Psoas muscle (tissue), 8 donors: ENCODE results near the gene SEMA7A. TPM values are rescaled to one million over a fixed set of nuclear protein-coding genes. Genes with fewer than 3 reads are reported as not detected.
A peak's percentile ranks its signal among the peaks of the same experiment; 100 is the strongest.
"Not testable (repeated sequence)": the region's sequence is repeated elsewhere in the genome, so short reads cannot be mapped to it uniquely, and the experiment has no call there.

Experiments
- ATAC-seq, 4 donors: fragments of 200-7000 bp; cut with Tn5 transposase; one replicate each; pipeline ENCODE4 v1.9.1; 2020; ENCODE audit warnings: moderate library complexity in 3 of 4, mild to moderate bottlenecking in 2 of 4
- DNase-seq, 2 donors: peaks; one replicate each; pipeline ENCODE4 v3.0.0-alpha.2; 2020
- H3K27ac ChIP-seq: fragments of 200-600 bp; one replicate; pipeline ENCODE4 v1.8.0; 2022
- H3K27me3 ChIP-seq, 3 donors: fragments of 200-600 bp in 1 of 3; one replicate each; pipeline versions ENCODE4 v1.6.1 to v1.8.0; 2013 to 2022; ENCODE audit warnings: low read length in 2 of 3, mild to moderate bottlenecking in 2 of 3, moderate library complexity in 1 of 3; ENCODE audit not compliant: insufficient read depth in 3 of 3
- H3K36me3 ChIP-seq, 2 donors: fragments of 200-600 bp in 1 of 2; one replicate each; pipeline versions ENCODE4 v1.6.1 to v1.8.0; 2013 to 2022; ENCODE audit warnings: low read depth in 1 of 2, mild to moderate bottlenecking in 1 of 2, moderate library complexity in 1 of 2; ENCODE audit not compliant: insufficient read depth in 1 of 2
- H3K4me1 ChIP-seq: fragments of 200-600 bp; one replicate; pipeline ENCODE4 v1.8.0; 2022
- H3K4me3 ChIP-seq: fragments of 200-600 bp; one replicate; pipeline ENCODE4 v1.8.0; 2022; ENCODE audit warnings: mild to moderate bottlenecking
- H3K9me3 ChIP-seq: fragments of 200-600 bp; one replicate; pipeline ENCODE4 v1.8.0; 2022
- WGBS, 3 donors: extraction: QIAGEN DNeasy Blood & Tissue Kit; methylation state at CpG; one replicate each; pipeline versions ENCODE4 v1.1.6 to v1.1.7; 2013; 5-methylcytosine and 5-hydroxymethylcytosine counted together
- intact Hi-C, 2 donors: fragments of 100-400 bp; cut with DNase I; formaldehyde crosslinking; loops; one replicate each; pipeline versions ENCODE4 v1.11.0 to v1.14.2; 2022
- long read RNA-seq, 2 donors: library from polyadenylated mRNA; unstranded; transcript quantifications; one replicate each; pipeline ENCODE4 v2.0.0, GENCODE V29; 2021
- polyA plus RNA-seq, 3 donors: library from polyadenylated mRNA; stranded (reverse); fragments of 200-250 nt; gene quantifications; one replicate each; pipeline ENCODE4 v1.2.3, GENCODE V29; 2013
- total RNA-seq, 4 donors: library from RNA; stranded (reverse); fragmentation: NEBNext Ultra II Directional in 2 of 4; extraction: Animal tissue kit (Norgen Biotek cat#: 25700) in 2 of 4; gene quantifications; one replicate each; pipeline versions ENCODE4 v1.2.1 to v1.2.4, GENCODE V29; 2021 to 2023
- TF ChIP-seq, protein P1 (sequence below): fragments of 200-600 bp; IDR thresholded peaks from one replicate; pipeline ENCODE4 v1.8.0; 2022; ENCODE audit warnings: antibody characterized with exemption
- donor health status: healthy with polysubstance abuse.
- donor health status: DM: no; HTN: no; CAD: no; lungs with moderate emphysema.
- donor health status: Bipolar disorder and iron deficiency.
- donor health status: healthy.
- donor health status: DM: yes; HTN: yes; CAD: no.
- donor health status: DM: no; HTN: no; CAD: no.
- donor health status: DM: no; HTN: no; CAD: no.
- donor health status: DM: yes; HTN: yes; CAD: no.

SEMA7A gene, protein sequence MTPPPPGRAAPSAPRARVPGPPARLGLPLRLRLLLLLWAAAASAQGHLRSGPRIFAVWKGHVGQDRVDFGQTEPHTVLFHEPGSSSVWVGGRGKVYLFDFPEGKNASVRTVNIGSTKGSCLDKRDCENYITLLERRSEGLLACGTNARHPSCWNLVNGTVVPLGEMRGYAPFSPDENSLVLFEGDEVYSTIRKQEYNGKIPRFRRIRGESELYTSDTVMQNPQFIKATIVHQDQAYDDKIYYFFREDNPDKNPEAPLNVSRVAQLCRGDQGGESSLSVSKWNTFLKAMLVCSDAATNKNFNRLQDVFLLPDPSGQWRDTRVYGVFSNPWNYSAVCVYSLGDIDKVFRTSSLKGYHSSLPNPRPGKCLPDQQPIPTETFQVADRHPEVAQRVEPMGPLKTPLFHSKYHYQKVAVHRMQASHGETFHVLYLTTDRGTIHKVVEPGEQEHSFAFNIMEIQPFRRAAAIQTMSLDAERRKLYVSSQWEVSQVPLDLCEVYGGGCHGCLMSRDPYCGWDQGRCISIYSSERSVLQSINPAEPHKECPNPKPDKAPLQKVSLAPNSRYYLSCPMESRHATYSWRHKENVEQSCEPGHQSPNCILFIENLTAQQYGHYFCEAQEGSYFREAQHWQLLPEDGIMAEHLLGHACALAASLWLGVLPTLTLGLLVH
- total RNA-seq (1 to 10 TPM in 3 of 4 donors, under 1 TPM in 1; 0.71 to 2.0 (median 1.5) TPM), polyA plus RNA-seq (1 to 10 TPM in 1 of 3 donors, under 1 TPM in 2; 0.44 to 1.2 (median 0.46) TPM)
- long read RNA-seq, donor 1: 0 reads
- long read RNA-seq, donor 2: 0 reads

DNA sequence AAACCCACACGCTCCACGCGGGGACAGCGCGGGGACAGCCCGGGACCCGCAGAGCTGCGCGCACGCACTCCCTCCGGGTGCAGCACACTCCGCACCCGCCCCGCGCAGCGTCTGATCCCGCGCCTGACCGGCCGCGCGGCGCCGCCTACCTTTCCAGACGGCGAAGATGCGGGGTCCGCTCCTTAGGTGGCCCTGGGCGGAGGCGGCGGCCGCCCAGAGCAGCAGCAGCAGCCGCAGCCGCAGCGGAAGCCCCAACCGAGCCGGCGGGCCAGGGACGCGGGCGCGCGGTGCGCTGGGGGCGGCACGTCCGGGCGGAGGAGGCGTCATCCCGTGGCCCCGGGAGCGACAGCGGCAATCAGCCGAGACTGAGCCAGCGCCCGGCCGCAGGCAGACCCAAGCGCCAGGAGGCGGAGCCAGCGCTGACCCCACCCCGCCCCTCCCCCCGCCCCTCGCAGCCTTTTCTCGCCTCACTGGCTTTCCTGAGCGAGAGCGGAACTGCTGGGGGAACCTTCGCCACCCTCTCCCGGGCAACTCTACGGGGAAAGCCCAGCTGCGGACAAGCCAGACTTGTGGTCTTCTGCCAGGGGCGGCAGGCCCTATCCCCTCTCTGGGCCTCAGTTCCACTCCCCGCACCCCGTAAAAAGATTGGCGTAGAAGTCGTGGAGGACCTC, at the start of gene SEMA7A:
Gene SEMA7A (minus strand): TSS at position 367 of the 671 bp plus-strand sequence. CDS start 40 bp downstream, at position 327.
- intact Hi-C loops: no loop called here
- TF ChIP-seq, protein P1, sequence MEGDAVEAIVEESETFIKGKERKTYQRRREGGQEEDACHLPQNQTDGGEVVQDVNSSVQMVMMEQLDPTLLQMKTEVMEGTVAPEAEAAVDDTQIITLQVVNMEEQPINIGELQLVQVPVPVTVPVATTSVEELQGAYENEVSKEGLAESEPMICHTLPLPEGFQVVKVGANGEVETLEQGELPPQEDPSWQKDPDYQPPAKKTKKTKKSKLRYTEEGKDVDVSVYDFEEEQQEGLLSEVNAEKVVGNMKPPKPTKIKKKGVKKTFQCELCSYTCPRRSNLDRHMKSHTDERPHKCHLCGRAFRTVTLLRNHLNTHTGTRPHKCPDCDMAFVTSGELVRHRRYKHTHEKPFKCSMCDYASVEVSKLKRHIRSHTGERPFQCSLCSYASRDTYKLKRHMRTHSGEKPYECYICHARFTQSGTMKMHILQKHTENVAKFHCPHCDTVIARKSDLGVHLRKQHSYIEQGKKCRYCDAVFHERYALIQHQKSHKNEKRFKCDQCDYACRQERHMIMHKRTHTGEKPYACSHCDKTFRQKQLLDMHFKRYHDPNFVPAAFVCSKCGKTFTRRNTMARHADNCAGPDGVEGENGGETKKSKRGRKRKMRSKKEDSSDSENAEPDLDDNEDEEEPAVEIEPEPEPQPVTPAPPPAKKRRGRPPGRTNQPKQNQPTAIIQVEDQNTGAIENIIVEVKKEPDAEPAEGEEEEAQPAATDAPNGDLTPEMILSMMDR: no peak
- peak; percentile 90 to 94 (median 92) for ATAC-seq
- DNase-seq: peak; percentile 83 to 92
- Histone ChIP-seq H3K27ac (peak within 1 kb of the TSS; percentile 65), H3K4me1 (peaks cover 4% of the 10 kb centered on the region), H3K27me3 (peaks cover 0 to 26% (median 6%) of the 10 kb centered on the region in 3 donors), H3K36me3 (no peaks in the 10 kb centered on the region), H3K4me3 (peak within 1 kb of the TSS; percentile 90), H3K9me3 (no peaks in the 10 kb centered on the region)
- 1 to 5% (median 3%) methylated on average over 47 to 75 of the region's 75 CpGs for WGBS, 3 donors

DNA sequence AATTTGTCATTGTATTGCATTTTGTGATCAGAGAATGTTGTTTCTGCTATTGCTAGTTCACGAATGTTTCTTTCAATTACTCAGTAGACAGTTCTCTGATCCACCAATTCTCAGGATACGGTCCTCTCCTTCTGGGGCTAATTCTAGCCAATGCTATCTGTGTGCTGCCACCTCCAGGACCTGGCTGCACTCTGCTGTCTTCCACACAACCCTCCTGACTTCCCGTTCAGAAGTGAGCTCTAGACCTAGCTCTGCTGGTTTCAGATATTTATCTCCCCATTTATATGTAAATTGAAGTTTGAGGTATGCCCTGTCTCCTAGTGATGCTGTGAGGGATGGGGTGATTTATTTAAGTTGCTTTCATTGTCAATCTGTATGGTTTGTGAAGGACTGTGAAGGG, 48.9 kb upstream of the SEMA7A start:
- ATAC-seq (peak in 3 of 4 donors; percentile 57 to 73 (median 64)), DNase-seq (no peak)
- no peaks in the 10 kb centered on the region for H3K9me3 ChIP-seq
- no peak overlapping the region for H3K4me3 ChIP-seq
- 46 to 60% (median 51%) methylated on average over 3 of the region's 3 CpGs for WGBS, 3 donors
- TF ChIP-seq, protein P1: no peak
- intact Hi-C loops: no loop called here
- no peaks in the 10 kb centered on the region for H3K27me3 ChIP-seq
- H3K4me1 ChIP-seq: no peaks in the 10 kb centered on the region
- H3K36me3 ChIP-seq: peaks cover 0 to 4% of the 10 kb centered on the region in 2 donors
- no peak overlapping the region for H3K27ac ChIP-seq

DNA sequence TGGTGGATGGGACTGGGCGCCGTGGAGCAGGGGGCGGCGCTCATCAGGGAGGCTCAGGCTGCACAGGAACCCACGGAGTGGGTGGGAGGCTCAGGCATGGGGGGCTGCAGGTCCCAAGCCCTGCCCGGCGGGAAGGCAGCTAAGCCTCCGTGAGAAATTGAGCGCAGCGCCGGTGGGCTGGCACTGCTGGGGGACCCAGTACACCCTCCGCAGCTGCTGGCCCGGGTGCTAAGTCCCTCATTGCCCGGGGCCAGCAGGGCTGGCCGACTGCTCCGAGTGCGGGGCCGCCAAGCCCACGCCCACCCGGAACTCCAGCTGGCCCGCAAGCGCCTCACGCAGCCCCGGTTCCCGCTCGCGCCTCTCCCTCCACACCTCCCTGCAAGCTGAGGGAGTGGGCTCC, 46.6 kb upstream of the SEMA7A start:
- H3K27ac ChIP-seq, ATAC-seq, H3K4me1 ChIP-seq, DNase-seq, H3K36me3 ChIP-seq, H3K9me3 ChIP-seq, H3K4me3 ChIP-seq, H3K27me3 ChIP-seq, intact Hi-C loops: not testable (repeated sequence)
- 93 to 97% (median 93%) methylated on average over 11 to 27 of the region's 27 CpGs for WGBS, 3 donors

DNA sequence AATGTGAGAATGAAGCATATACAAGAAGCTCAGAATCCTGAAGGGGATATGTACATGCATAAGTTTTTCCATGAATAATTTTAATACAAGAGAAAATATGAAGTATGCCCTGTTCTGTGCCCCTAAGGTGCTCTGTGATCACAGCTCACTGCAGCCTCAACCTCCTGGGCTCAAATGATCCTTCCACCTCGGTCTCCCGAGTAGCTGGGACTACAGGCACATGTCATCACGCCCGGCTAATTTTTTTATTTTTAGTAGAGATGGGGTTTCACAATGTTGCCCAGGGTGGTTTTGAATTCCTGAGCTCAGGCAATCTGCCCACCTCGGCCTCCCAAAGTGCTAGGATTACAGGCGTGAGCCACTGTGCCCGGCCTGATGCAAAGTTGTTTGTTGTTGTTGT, 37.9 kb upstream of the SEMA7A start:
- intact Hi-C loops: not testable (repeated sequence)
- ATAC-seq: peak; percentile 79 to 88 (median 84)

DNA sequence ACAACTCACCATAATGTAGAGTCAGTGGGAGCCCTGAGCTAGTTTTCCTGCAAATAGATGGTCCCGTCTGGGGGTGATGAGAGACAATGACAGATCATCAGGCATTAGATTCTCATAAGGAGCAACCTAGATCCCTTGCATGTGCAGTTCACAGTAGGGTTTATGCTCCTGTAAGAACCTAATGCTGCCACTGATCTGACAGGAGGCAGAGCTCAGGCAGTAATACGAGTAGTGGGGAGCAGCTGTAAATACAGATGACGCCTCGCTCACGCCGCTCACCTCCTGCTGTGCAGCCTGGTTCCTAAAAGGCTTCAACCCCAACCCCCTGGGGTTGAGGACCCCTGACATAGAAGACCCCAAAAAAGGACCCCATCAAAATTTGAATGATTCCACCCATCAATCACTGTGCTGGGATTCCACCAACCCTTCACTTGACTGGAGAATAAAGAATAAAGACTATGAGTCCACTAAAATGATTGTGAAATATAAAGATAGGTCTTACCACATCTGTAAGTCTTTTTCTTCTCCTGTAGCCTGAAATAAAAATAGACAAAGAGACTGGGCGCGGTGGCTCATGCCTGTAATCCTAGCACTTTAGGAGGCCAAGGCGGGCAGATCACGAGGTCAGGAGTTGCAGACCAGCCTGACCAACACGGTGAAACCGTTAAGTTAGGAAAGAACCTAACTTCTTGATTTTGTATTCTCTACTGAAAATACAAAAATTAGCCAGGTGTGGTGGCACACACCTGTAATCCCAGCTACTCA, 37.1 kb upstream of the SEMA7A start:
- Histone ChIP-seq H3K9me3 (no peaks in the 10 kb centered on the region), H3K27me3 (no peaks in the 10 kb centered on the region), H3K4me1 (peaks cover 11% of the 10 kb centered on the region), H3K4me3 (peak overlapping the region; percentile 8), H3K36me3 (peaks cover 0 to 22% of the 10 kb centered on the region in 2 donors), H3K27ac (peak overlapping the region; percentile 80)
- intact Hi-C loops: no loop called here
- DNase-seq (peak; percentile 44 to 74), ATAC-seq (peak; percentile 91 to 96 (median 92))
- TF ChIP-seq, protein P1: no peak
- WGBS, 3 donors: 57 to 76% (median 67%) methylated on average over 12 of the region's 12 CpGs

More for the DNA sequence above, 37.9 kb upstream of the SEMA7A start:
- H3K36me3 ChIP-seq: peaks cover 0 to 15% of the 10 kb centered on the region in 2 donors
- H3K4me3 ChIP-seq: peak overlapping the region; percentile 8
- H3K27me3 ChIP-seq, H3K9me3 ChIP-seq: not testable (repeated sequence)
- peaks cover 11% of the 10 kb centered on the region for H3K4me1 ChIP-seq
- peak overlapping the region; percentile 80 for H3K27ac ChIP-seq
- 30 to 54% (median 38%) methylated on average over 7 of the region's 7 CpGs for WGBS, 3 donors
- DNase-seq: peak in 1 of 2 donors; percentile 67
